HepG2 (cell line): Measurements from ENCODE around the gene SRSF2. TPM values are rescaled to one million over a fixed set of nuclear protein-coding genes. Genes with fewer than 3 reads are reported as not detected.
A peak's percentile ranks its signal among the peaks of the same experiment; 100 is the strongest.

Source experiments
- ATM ChIP-seq: fragments of 450-650 bp; IDR thresholded peaks from 2 replicates; pipeline ENCODE4 v1.7.1; 2017; ENCODE audit warnings: mild to moderate bottlenecking, borderline replicate concordance
- FOXJ3 ChIP-seq: sonication (generic); formaldehyde crosslinking; IDR thresholded peaks from 2 replicates; pipeline ENCODE4 v1.4.0; 2020; ENCODE audit warnings: missing genetic modification reagents, mild to moderate bottlenecking, borderline replicate concordance
- GABPA ChIP-seq, 2 experiments: IDR thresholded peaks; 2 replicates each; pipeline ENCODE4 v1.6.1; 2011 to 2016; ENCODE audit warnings: low read depth in 2 of 2, low read length in 1 of 2, missing biosample characterization in 1 of 2, missing genetic modification characterization in 1 of 2
- GATAD1 ChIP-seq: IDR thresholded peaks from 2 replicates; pipeline ENCODE4 v1.6.1; 2016; ENCODE audit warnings: missing genetic modification reagents, missing compliant biosample characterization
- HMG20B ChIP-seq: conservative IDR thresholded peaks from 2 replicates; pipeline ENCODE4 v1.6.1; 2016; ENCODE audit warnings: missing genetic modification reagents, missing compliant biosample characterization
- HNRNPK ChIP-seq: fragments of 200-400 bp; formaldehyde crosslinking; IDR thresholded peaks from 2 replicates; pipeline ENCODE4 v1.6.1; 2018; ENCODE audit warnings: low read length, low read depth, moderate library complexity, mild to moderate bottlenecking; ENCODE audit not compliant: poor library complexity, severe bottlenecking
- KLF16 ChIP-seq, 2 experiments: sonication (generic) in 1 of 2; formaldehyde crosslinking in 1 of 2; IDR thresholded peaks; 2 replicates each; pipeline versions ENCODE4 v1.6.1 to v1.8.0; 2016 to 2023; ENCODE audit warnings: missing genetic modification reagents in 2 of 2, missing compliant biosample characterization in 1 of 2
- NFIC ChIP-seq: IDR thresholded peaks from 2 replicates; pipeline ENCODE4 v1.6.1; 2012; ENCODE audit warnings: mild to moderate bottlenecking, low read length, inconsistent platforms
- REXO4 ChIP-seq: sonication (generic); formaldehyde crosslinking; IDR thresholded peaks from 2 replicates; pipeline ENCODE4 v1.8.0; 2022; ENCODE audit warnings: missing genetic modification reagents, mild to moderate bottlenecking, borderline replicate concordance
- SMAD1 ChIP-seq: sonication (generic); formaldehyde crosslinking; IDR thresholded peaks from 2 replicates; pipeline ENCODE4 v1.4.0; 2020; ENCODE audit warnings: missing genetic modification reagents, low read depth, mild to moderate bottlenecking, borderline replicate concordance
- XRCC5 ChIP-seq: fragments of 200-400 bp; formaldehyde crosslinking; optimal IDR thresholded peaks from 2 replicates; pipeline ENCODE3; 2017; ENCODE audit warnings: mild to moderate bottlenecking, low read length
- ZNF264 ChIP-seq: sonication (generic); formaldehyde crosslinking; IDR thresholded peaks from 2 replicates; pipeline ENCODE4 v1.4.0; 2020; ENCODE audit warnings: missing genetic modification reagents
- ZNF451 ChIP-seq: sonication (generic); formaldehyde crosslinking; IDR thresholded peaks from 2 replicates; pipeline ENCODE4 v1.5.0; 2020; ENCODE audit warnings: mild to moderate bottlenecking, missing genetic modification reagents
- ZNF563 ChIP-seq: sonication (generic); formaldehyde crosslinking; IDR thresholded peaks from 2 replicates; pipeline ENCODE4 v1.8.0; 2022; ENCODE audit warnings: mild to moderate bottlenecking, moderate library complexity, missing genetic modification reagents
- polyA plus RNA-seq, 8 experiments: library from polyadenylated mRNA; depleted of rRNA in 3 of 8; stranded (reverse) in 7 of 8; unstranded in 1 of 8; fragments of >200 nt; fragmentation: Illumina TruSeq in 4 of 8; extraction: Trizol in 4 of 8; gene quantifications; 2 replicates each; pipeline versions ENCODE4 v1.2.1 to v1.2.3, GENCODE V29; 2011 to 2016; ENCODE audit warnings: low read depth in 4 of 8, missing spikeins in 1 of 8, mixed read lengths in 1 of 8; ENCODE audit not compliant: insufficient read depth in 1 of 8
- total RNA-seq, 5 experiments: library from RNA; depleted of rRNA; stranded (reverse); fragments of >200 nt; fragmentation: Illumina TruSeq; extraction: Trizol; gene quantifications; 2 replicates each; pipeline ENCODE4 v1.2.3, GENCODE V29; 2016; ENCODE audit warnings: low read depth in 1 of 5
- TF ChIP-seq, protein P1 (sequence below): IDR thresholded peaks from 2 replicates; pipeline ENCODE4 v1.6.1; 2016; ENCODE audit warnings: low read depth, missing genetic modification reagents, missing compliant biosample characterization
- TF ChIP-seq, protein P2 (sequence below): sonication (generic); formaldehyde crosslinking; IDR thresholded peaks from 2 replicates; pipeline ENCODE4 v1.8.0; 2022; ENCODE audit warnings: mild to moderate bottlenecking, missing genetic modification reagents, moderate library complexity
- TF ChIP-seq, protein P3 (sequence below): sonication (generic); formaldehyde crosslinking; conservative IDR thresholded peaks from 2 replicates; pipeline ENCODE4 v1.8.0; 2022; ENCODE audit warnings: missing genetic modification reagents
- TF ChIP-seq, protein P4 (sequence below): fragments of 450-650 bp; IDR thresholded peaks from 2 replicates; pipeline ENCODE4 v1.6.1; 2017; ENCODE audit warnings: mild to moderate bottlenecking

The SRSF2 gene
- total and polyA plus RNA-seq, 2 of the 13 experiments (the other 11 are each of a cell fraction or from before 2014, with no cell fraction given) = 306 to 319 TPM

DNA sequence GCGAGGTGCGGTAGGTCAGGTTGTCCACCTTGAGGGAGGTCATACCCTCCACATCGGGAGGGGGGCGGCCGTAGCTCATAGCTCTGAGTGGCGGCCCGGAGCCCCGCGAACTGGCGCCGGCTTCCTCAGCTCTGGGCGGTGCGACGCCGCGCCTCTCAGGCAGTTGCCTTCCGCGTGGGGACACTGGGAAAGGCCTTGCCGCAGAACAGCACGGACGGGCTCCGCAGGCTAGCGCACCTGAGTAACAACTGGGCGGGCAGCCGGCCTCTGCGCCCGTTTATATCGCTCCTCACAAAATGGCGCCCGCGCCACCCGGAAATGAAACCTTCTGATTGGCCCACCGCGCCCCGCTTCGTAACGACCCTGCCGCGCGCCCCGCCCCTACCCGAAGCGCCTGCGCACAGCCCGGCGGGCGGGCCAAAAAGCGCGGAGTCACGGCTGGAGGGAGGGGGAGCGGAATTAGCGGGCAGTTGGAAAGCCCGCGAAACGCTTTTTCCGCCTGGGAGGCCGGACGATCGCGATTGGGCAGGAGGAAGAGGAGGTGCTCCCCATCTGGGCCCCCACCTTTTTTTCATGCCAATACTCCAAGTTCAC lies at the start of gene SRSF2 (continued):
- TF ChIP-seq ZNF563 (CRISPR knock-in tag) = peak; percentile 46; the same call in 1 of the 2 replicates
- TF ChIP-seq, protein P1, sequence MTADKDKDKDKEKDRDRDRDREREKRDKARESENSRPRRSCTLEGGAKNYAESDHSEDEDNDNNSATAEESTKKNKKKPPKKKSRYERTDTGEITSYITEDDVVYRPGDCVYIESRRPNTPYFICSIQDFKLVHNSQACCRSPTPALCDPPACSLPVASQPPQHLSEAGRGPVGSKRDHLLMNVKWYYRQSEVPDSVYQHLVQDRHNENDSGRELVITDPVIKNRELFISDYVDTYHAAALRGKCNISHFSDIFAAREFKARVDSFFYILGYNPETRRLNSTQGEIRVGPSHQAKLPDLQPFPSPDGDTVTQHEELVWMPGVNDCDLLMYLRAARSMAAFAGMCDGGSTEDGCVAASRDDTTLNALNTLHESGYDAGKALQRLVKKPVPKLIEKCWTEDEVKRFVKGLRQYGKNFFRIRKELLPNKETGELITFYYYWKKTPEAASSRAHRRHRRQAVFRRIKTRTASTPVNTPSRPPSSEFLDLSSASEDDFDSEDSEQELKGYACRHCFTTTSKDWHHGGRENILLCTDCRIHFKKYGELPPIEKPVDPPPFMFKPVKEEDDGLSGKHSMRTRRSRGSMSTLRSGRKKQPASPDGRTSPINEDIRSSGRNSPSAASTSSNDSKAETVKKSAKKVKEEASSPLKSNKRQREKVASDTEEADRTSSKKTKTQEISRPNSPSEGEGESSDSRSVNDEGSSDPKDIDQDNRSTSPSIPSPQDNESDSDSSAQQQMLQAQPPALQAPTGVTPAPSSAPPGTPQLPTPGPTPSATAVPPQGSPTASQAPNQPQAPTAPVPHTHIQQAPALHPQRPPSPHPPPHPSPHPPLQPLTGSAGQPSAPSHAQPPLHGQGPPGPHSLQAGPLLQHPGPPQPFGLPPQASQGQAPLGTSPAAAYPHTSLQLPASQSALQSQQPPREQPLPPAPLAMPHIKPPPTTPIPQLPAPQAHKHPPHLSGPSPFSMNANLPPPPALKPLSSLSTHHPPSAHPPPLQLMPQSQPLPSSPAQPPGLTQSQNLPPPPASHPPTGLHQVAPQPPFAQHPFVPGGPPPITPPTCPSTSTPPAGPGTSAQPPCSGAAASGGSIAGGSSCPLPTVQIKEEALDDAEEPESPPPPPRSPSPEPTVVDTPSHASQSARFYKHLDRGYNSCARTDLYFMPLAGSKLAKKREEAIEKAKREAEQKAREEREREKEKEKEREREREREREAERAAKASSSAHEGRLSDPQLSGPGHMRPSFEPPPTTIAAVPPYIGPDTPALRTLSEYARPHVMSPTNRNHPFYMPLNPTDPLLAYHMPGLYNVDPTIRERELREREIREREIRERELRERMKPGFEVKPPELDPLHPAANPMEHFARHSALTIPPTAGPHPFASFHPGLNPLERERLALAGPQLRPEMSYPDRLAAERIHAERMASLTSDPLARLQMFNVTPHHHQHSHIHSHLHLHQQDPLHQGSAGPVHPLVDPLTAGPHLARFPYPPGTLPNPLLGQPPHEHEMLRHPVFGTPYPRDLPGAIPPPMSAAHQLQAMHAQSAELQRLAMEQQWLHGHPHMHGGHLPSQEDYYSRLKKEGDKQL (CRISPR knock-in tag) = 0 out of 2 replicates have a peak, but pooled peaks have one; percentile 45
- no peak; the same call in 1 of the 2 replicates for TF ChIP-seq SMAD1 (CRISPR knock-in tag)
- peak; percentile 90; the same call in 1 of the 2 replicates for TF ChIP-seq ZNF264
- TF ChIP-seq REXO4 (CRISPR knock-in tag) = 0 out of 2 replicates have a peak, but pooled peaks have one; percentile 73
- TF ChIP-seq NFIC = no peak
- TF ChIP-seq HNRNPK = peak; percentile 26
- peak; percentile 67; the same call in 1 of the 2 replicates for TF ChIP-seq FOXJ3
- peak; percentile 55 to 99; a peak in 3 of 4 replicates for TF ChIP-seq KLF16 (CRISPR knock-in tag; IDR thresholded peaks at IDR 0.05)
- TF ChIP-seq, protein P2, sequence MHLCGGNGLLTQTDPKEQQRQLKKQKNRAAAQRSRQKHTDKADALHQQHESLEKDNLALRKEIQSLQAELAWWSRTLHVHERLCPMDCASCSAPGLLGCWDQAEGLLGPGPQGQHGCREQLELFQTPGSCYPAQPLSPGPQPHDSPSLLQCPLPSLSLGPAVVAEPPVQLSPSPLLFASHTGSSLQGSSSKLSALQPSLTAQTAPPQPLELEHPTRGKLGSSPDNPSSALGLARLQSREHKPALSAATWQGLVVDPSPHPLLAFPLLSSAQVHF (CRISPR knock-in tag) = peak; percentile 97
- TF ChIP-seq ATM = no peak
- TF ChIP-seq XRCC5 = peak; percentile 54
- TF ChIP-seq, protein P3, sequence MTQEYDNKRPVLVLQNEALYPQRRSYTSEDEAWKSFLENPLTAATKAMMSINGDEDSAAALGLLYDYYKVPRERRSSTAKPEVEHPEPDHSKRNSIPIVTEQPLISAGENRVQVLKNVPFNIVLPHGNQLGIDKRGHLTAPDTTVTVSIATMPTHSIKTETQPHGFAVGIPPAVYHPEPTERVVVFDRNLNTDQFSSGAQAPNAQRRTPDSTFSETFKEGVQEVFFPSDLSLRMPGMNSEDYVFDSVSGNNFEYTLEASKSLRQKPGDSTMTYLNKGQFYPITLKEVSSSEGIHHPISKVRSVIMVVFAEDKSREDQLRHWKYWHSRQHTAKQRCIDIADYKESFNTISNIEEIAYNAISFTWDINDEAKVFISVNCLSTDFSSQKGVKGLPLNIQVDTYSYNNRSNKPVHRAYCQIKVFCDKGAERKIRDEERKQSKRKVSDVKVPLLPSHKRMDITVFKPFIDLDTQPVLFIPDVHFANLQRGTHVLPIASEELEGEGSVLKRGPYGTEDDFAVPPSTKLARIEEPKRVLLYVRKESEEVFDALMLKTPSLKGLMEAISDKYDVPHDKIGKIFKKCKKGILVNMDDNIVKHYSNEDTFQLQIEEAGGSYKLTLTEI (CRISPR knock-in tag) = no peak; the same call in 1 of the 2 replicates
- no peak for TF ChIP-seq ZNF451 (CRISPR knock-in tag)
- TF ChIP-seq, protein P4, sequence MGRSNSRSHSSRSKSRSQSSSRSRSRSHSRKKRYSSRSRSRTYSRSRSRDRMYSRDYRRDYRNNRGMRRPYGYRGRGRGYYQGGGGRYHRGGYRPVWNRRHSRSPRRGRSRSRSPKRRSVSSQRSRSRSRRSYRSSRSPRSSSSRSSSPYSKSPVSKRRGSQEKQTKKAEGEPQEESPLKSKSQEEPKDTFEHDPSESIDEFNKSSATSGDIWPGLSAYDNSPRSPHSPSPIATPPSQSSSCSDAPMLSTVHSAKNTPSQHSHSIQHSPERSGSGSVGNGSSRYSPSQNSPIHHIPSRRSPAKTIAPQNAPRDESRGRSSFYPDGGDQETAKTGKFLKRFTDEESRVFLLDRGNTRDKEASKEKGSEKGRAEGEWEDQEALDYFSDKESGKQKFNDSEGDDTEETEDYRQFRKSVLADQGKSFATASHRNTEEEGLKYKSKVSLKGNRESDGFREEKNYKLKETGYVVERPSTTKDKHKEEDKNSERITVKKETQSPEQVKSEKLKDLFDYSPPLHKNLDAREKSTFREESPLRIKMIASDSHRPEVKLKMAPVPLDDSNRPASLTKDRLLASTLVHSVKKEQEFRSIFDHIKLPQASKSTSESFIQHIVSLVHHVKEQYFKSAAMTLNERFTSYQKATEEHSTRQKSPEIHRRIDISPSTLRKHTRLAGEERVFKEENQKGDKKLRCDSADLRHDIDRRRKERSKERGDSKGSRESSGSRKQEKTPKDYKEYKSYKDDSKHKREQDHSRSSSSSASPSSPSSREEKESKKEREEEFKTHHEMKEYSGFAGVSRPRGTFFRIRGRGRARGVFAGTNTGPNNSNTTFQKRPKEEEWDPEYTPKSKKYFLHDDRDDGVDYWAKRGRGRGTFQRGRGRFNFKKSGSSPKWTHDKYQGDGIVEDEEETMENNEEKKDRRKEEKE = no peak
- peak; percentile 76 for TF ChIP-seq GABPA (IDR thresholded peaks at IDR 0.05; ENCODE audit: low read depth, low read length)
- peak; percentile 88 for TF ChIP-seq GABPA (CRISPR knock-in tag; IDR thresholded peaks at IDR 0.05; ENCODE audit: low read depth)
- peak; percentile 84 for TF ChIP-seq GATAD1
- TF ChIP-seq HMG20B (CRISPR knock-in tag) = peak; percentile 47; the same call in 1 of the 2 replicates
